Cerebellar cortex (tissue), 1 donor: ENCODE results near the gene COL23A1.
A peak's percentile ranks its signal among the peaks of the same experiment; 100 is the strongest.

Experiments used
- DNase-seq: peaks from one replicate; pipeline ENCODE4 v3.0.0-alpha.2; 2015; ENCODE audit warnings: low spot score

COL23A1 gene

GRCh38 chr5:178421128-178421527, 169.1 kb downstream of the COL23A1 start:
- DNase-seq = no peak

- DNase-seq = no peak
Observed at GRCh38 chr5:178420354-178420781, 169.8 kb downstream of the COL23A1 start.

DNA sequence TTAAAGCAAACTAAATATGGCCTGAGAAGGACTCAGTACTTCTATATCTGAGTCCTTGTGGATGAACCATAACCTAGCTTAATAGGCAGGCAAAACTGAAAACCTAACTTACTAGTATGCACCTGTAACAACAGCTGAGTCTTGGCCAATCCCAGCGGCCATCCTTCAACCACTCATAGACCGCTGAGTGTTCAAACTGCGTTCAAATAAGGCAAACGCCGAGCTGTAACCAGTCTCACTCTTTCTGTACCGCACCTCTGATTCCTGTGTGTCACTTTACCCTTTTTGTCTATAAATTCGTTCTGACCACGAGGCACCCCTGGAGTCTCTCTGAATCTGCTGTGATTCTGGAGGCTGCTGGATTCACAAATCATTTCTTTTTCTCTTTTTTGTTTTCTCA, 170.5 kb downstream of the COL23A1 start:
- no peak for DNase-seq

DNA sequence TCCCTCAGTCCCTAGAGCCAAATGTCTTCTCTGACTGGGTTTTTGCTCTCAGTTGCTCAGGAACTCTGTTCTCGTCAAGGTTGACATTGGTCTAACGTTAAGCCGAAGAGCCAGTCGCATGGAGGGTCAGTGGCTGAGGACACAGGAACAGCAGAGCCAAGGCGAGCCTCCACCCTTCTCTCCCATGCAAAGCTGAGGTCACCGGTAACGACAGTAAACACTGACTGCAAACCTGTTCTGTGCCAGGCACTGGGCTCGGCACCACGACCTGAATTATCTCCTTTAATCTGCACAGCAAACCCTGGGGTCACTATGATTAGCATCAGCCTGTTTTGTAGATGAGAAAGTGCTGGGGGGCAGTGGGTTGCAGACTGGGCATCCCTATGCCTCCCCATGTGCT, 171.0 kb downstream of the COL23A1 start:
- DNase-seq = no peak

GRCh38 chr5:178418471-178419010, 171.7 kb downstream of the COL23A1 start:
- DNase-seq = peak; percentile 29

DNA sequence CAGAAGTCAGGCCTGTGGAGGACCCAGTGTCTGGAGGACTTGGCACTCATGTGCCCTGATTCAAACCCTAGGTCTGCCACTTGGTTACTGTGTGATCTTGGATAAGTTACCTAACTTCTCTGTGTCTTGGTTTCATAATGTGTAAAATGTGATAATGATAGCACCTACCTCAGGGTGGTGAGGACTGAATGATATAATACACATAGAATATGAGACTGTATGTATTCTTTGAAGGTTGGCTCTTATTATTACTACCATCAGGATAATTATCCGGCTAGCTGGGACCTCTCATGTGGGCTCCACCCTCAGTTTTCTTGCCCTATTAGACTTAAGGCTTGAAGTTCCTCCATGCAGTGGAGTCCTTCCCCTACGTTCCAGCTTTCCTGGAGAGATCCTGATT, 172.2 kb downstream of the COL23A1 start:
- no peak for DNase-seq

- no peak for DNase-seq
Observed at GRCh38 chr5:178417391-178417811, 172.8 kb downstream of the COL23A1 start.

DNA sequence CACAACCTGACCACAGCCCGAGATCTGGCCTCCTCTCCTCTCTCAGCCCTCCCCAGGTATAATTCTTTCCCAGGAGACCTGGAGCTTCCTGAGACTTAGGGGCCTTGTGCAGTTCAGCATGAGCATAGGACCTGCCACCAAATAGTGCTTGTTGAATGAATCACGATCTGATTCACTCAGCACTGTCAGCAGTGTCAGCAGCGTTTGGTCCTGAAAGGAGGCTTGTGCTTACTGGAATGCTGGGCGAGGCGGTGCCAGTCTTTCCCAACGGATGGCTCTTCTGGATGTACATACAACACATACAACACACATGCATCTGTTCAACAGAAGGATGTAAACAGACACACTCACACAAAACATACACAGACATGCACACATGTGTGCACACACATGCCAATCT, 173.3 kb downstream of the COL23A1 start:
- DNase-seq = no peak

DNA sequence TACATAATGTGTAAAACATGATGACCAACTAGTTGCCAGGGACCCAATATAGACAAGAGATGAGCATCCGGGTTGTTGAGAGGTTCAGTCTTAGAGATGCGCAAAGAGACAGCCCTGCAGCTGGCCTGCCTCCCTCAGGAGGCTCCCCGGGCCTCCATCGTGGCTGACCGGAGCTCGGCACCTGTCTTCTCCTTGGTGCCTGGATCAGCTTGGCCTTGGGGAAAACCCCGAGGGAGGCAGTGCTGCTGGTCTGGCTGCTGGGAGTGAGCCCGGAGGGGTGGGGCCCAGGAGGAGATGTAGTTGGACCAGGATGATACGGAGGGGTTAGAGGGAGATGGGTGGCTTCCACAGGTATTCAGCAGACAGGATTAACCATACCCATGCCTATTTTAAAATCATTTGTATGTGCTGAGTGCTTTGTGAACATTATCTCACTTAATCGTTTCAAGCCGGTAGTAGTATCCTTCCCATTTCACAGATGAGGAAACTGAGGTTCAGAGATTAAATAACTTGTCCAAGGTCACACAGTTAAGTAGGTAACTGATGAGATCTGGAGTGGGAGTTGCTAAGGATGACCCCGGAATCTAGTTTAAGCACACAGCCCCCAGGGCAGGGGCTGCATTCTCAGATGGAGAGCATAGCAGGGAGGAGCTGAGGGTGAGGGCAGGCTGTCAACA, 173.8 kb downstream of the COL23A1 start:
- no peak for DNase-seq

DNA sequence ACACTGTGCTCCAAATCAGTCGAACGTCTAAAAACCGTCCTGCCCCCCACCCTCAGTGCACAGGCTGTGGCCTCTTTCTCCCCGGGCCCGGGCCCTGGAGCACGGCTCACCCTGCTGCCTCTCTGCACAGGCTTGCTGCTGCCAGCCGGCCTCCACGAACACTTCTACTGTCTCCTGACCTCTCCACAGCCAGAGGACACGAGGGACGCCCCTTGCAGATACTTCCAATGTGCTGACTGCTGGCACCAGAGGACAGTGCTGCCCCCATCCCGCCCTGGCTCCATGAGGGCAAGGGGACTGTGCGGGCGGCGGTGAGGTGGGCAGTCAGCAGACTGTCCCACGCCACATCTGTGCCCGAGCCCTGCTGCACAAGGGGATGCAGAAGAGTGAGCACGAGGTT, 174.8 kb downstream of the COL23A1 start:
- DNase-seq = no peak

DNA sequence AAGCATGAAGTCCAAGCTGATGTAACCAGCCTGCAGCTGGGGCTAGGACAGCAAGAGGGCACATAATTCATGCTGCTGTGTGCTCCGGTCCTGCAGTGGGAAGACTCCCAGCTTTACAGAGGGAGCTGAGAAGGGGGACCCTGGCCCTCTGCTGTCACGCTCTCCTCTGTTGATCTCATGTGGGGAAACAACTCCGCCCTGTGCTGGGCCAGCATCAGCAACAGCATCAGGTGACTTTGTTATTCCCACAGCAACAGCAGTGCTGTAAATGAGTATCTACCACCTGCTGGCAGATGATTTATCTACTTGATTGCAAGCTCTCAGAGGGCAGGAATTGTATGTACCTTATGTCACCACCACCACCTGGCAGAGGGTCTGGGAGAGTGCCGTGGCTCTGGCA, 176.2 kb downstream of the COL23A1 start:
- no peak for DNase-seq

- no peak for DNase-seq
Observed at GRCh38 chr5:178411083-178411482, 179.1 kb downstream of the COL23A1 start.

- no peak for DNase-seq
Observed at GRCh38 chr5:178407646-178408045, 182.5 kb downstream of the COL23A1 start.

DNA sequence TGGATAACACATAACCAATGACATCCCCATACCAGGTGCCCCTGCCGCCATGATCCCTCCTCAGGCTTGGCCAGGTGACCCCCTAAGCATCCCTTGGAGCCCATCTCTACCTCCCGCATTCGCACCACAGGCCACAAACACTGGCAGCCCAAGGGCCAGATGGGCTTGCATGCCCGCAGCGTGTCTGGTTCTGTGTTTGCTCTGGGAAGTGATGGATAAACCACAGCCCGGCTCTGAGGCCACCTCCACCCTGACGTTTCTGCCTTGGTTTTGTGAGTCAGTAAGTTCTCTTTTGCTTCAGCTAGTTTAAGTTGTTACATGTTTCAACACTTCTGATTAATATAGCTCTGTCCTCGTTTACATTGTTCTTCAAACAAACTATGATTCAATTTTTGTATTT, 185.2 kb downstream of the COL23A1 start:
- DNase-seq = no peak

DNA sequence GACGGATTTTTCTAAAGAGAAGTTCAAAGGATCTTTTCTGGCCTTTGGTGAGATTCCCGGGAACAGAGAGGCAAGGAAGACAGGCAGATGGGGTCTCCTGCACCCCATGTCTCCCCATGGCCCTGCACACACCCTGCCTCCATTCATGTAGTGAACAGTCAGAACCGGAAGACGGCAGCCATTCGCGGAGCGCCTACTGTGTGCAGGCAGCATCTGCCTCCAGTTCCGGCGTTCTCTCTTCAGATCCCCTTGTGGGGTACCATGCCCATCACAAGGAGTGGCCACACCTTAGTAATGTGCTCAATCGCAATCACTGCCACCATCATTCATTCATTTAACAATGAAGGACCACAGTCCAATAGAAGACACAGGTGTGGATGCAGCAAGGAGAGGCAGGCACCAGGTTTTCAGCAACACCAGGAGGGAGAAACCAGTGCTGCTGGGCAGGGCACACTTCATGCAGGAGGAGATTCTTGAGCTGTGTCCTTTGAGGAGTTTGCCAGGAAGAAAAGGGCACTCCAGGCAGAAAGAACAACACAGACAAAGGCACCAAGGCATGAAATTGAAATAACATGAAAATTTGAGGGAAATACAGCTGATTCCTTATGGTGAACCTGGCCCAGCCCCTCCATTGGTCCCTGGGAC, 186.1 kb downstream of the COL23A1 start:
- DNase-seq = no peak

DNA sequence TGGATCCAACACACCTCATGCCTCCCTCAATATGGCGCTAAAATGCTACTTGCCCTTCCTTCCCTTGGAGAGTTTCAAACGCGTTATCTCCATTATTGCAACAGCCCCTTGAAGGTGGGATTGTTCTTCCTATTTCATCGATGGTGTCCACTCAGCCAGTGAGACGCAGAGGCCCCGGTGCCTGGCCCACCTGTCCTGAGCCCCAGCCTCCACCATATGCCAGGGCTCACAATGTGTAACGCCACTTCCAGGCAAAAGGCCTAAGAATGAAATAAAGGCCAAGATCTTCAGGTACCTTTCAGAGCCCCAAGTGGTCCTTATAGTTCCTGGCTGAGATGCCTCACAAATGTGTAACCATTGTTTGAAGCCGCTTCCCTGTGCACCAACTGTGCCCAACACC, 186.8 kb downstream of the COL23A1 start:
- DNase-seq = no peak

GRCh38 chr5:178399701-178400095, 190.5 kb downstream of the COL23A1 start:
- DNase-seq = no peak

GRCh38 chr5:178398901-178399700, 191.1 kb downstream of the COL23A1 start:
- DNase-seq = no peak

DNA sequence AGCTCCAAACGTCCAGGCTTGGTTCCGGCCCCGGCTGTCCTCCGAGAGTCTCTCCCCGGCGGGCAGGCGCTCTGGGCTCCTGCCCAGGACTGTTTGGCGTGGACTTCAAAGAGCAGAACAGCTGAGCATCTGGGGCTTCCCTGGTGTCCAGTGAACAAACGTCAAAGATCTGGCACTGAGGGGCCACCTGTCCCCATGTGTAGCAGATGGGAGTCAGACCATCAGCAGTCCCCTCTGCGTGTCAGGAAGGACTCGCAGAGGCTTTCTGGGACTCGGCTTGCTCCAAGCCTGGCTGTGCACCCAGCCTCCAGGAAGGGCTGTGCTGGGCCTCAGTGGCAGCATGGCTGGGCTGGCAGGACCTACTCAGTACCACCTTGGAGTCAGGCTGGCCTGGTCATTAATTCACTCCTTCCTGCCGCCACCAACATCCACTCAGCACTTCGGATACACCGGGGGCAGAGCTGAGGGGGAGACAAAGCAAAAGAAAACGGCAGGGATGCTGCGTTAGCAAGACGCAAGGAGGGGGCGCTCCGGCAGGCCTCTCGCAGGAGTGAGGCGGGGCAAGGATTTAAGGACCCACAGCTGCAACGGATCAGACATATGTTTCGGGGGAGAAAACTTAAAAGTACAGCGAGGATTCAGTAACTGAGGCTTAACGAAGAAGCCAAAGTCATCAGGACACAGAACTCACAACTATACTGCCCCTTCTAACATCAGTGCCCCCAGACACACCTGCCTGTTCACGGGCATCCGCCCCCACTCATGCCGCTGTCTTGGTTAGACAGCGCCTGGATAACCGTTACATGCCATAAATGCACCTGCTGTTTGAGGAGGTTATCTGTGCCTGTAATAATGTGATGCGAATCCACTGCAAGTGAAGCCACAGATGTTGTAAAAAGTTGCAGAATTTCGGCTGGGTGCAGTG, 193.1 kb downstream of the COL23A1 start:
- peak; percentile 92 for DNase-seq

GRCh38 chr5:178394074-178394473, 196.1 kb downstream of the COL23A1 start:
- no peak for DNase-seq

GRCh38 chr5:178392931-178393394, 197.2 kb downstream of the COL23A1 start:
- no peak for DNase-seq

GRCh38 chr5:178392386-178392785, 197.8 kb downstream of the COL23A1 start:
- no peak for DNase-seq
